ENCODE data around the gene FAM135A. TPM values are rescaled to one million over a fixed set of nuclear protein-coding genes. Genes with fewer than 3 reads are reported as not detected.

FAM135A gene
- total and polyA plus RNA-seq, 9 of the 15 experiments (the other 6 are each of a cell fraction or from before 2014, with no cell fraction given): 7.4 to 32.9 (median 19.2) TPM

GRCh38 chr6:70394518-70395300 is 18.6 kb upstream of the FAM135A start (continued):
- TF ChIP-seq E2F5 (CRISPR knock-in tag; IDR thresholded peaks at IDR 0.05) (peak; percentile 87), MNT (conservative IDR thresholded peaks at IDR 0.05) (peak; percentile 95 to 96), CBX5 (IDR thresholded peaks at IDR 0.05; ENCODE audit: borderline replicate concordance, low read depth) (no peak), POLR2B (IDR thresholded peaks at IDR 0.05; ENCODE audit: low read depth, partially characterized antibody) (peak; percentile 99), KAT2B (IDR thresholded peaks at IDR 0.05; ENCODE audit: low read depth, low read length) (no peak), ZNF146 (CRISPR knock-in tag; IDR thresholded peaks at IDR 0.05; ENCODE audit: unreplicated experiment) (no peak), RBM14 (IDR thresholded peaks at IDR 0.05; ENCODE audit: borderline replicate concordance, insufficient read depth, low read depth, low read length) (no peak), CREB5 (CRISPR knock-in tag; IDR thresholded peaks at IDR 0.05) (no peak), HBP1 (CRISPR knock-in tag; IDR thresholded peaks at IDR 0.05) (peak; percentile 69), LEF1 (IDR thresholded peaks at IDR 0.05) (no peak; the same call in 1 of the 2 replicates), SNRNP70 (optimal IDR thresholded peaks at IDR 0.05; ENCODE audit: low read depth, low read length) (no peak), ZNF24 (IDR thresholded peaks at IDR 0.05) (no peak; the same call in 1 of the 2 replicates), RUNX1 (IDR thresholded peaks at IDR 0.05; ENCODE audit: low read depth) (no peak), HDAC2 (IDR thresholded peaks at IDR 0.05) (peak; percentile 81), LARP7 (IDR thresholded peaks at IDR 0.05) (no peak), AFF4 (CRISPR knock-in tag; IDR thresholded peaks at IDR 0.05) (peak; percentile 97), ZNF511 (CRISPR knock-in tag; IDR thresholded peaks at IDR 0.05) (0 out of 2 replicates have a peak, but pooled peaks have one; percentile 32), BRD9 (IDR thresholded peaks at IDR 0.05; ENCODE audit: low read depth, partially characterized antibody) (peak; percentile 72)
